GM12873 (cell line): Measurements from ENCODE around the gene FGD6.
A peak's percentile ranks its signal among the peaks of the same experiment; 100 is the strongest.

Source experiments
- TF ChIP-seq, protein P1 (sequence below): IDR thresholded peaks from 2 replicates; pipeline ENCODE4 v1.5.1; 2012; ENCODE audit warnings: low read depth, mild to moderate bottlenecking, moderate library complexity, low read length, control low read depth; ENCODE audit not compliant: insufficient read depth; ENCODE audit errors: missing control alignments

Gene FGD6

GRCh38 chr12:95083938-95084337, 133.3 kb downstream of the FGD6 start:
- TF ChIP-seq, protein P1, sequence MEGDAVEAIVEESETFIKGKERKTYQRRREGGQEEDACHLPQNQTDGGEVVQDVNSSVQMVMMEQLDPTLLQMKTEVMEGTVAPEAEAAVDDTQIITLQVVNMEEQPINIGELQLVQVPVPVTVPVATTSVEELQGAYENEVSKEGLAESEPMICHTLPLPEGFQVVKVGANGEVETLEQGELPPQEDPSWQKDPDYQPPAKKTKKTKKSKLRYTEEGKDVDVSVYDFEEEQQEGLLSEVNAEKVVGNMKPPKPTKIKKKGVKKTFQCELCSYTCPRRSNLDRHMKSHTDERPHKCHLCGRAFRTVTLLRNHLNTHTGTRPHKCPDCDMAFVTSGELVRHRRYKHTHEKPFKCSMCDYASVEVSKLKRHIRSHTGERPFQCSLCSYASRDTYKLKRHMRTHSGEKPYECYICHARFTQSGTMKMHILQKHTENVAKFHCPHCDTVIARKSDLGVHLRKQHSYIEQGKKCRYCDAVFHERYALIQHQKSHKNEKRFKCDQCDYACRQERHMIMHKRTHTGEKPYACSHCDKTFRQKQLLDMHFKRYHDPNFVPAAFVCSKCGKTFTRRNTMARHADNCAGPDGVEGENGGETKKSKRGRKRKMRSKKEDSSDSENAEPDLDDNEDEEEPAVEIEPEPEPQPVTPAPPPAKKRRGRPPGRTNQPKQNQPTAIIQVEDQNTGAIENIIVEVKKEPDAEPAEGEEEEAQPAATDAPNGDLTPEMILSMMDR, result no peak

DNA sequence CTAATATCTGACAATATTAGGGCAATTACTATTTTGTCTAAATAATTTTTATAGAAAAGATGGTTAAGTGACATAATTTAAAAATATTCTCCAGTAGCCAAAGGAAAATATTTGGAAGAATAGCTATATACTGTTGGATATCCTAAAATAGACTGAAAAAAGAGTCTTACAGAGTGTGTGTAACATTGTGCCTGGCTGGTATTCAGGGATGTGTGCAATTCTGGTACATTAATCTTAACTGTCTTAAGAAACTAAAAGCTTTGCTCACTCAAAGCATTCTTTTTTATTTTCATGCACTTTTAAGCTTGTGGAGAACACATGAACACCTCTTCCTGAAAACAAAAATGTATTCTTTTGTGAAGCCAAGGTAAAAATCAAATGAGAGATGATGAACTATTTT, 133.8 kb downstream of the FGD6 start:
- TF ChIP-seq, protein P1, result no peak

- TF ChIP-seq, protein P1, result no peak
These were observed 139.9 kb downstream of the FGD6 start for GRCh38 chr12:95077341-95077740.

DNA sequence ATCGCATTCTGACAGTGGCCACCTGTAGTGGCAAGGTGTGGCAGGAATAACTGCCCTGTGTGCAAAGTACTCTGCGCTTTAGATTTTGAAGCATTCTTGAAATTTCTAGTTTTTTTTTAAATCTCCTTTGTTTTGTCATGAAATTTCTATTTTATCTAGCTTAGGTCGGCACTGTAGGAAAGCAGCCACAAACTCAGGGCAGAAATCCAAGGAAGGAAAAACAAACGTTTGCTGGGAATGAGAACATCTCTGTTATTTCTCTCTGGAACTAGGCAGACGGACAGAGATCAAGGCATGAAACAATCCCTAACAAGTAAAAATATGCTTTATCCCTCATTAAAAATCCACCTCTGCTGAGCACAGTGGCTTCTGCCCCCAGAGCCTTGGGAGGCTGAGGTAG, 142.5 kb downstream of the FGD6 start:
- TF ChIP-seq, protein P1, result no peak

DNA sequence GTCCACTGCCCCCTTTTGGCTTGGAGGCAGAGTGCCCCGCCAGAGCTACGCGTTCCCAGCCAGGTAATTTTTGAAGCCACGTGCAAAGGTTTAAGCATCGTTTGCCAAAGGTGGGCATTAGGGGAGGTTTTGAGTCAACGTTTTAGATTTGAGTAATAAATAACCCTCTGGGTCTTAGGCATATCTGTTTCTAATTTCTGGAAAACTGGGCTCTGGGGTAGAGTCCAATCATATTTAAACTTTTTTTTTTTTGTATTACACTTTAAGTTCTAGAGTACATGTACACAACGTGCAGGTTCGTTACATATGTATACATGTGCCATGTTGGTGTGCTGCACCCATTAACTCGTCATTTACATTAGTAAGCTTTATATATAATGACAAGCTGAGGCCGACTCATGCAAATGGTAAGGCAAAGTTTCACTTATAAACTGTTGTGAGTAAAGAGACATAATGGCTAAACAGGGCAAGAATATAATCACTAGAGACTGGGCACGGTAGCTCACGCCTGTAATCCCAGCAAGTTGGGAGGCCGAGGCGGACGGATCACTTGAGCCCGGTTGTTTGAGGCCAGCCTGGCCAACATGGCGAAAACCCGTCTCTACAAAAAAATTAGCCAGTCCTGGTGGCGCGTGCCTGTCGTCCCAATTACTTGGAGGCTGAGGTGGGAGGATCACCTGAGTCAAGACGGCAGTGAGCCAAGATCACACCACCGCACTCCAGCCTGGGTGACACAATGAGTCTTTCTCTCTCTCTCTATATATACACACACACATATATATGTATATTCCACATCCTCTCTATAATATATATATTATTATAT, 143.4 kb downstream of the FGD6 start:
- TF ChIP-seq, protein P1, result peak; percentile 85

GRCh38 chr12:95072900-95073697, 144.2 kb downstream of the FGD6 start, which contains the start of gene NR2C1:
Gene NR2C1, minus strand, starts transcription at chr12:95073618. Its CDS starts 6,234 bp downstream, at chr12:95067384.
- TF ChIP-seq, protein P1, result no peak

- TF ChIP-seq, protein P1, result no peak
These were observed 146.9 kb downstream of the FGD6 start for GRCh38 chr12:95070378-95070777.
